Stimulated activated CD8-positive, alpha-beta memory T cell treated with anti-CD3 and anti-CD28 coated beads, Interleukin-4, amount 100 ng/mL, for 48 hours (primary cell): ENCODE data around the gene PDE4D.
A peak's percentile ranks its signal among the peaks of the same experiment; 100 is the strongest.

Experiments used
- DNase-seq: peaks from one replicate; pipeline ENCODE4 v3.0.0-alpha.2; 2020

PDE4D gene

GRCh38 chr5:59054963-59055528 is 838.5 kb downstream of the PDE4D start:
- no peak for DNase-seq

DNA sequence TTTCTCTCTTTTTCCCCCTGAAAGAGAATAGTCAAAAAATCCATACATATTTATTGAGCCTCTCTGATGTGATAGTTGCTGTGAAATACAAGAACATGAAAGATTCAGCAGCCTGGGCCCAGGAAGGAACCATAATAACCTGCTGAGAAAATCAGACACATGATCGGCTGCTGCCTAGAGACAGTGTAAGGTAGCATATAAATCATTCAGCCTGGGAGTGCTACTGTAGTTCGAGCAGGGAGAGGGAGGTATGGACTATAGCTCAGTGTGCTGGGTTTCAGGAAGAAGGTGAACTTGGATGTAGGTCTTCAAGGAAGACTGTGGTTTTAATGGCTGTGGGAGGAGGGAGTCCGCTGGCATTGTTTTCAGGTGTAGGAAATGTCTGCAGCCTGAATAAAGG is 841.6 kb downstream of the PDE4D start:
- DNase-seq, result no peak

- DNase-seq, result no peak
Measured at GRCh38 chr5:59049095-59049494, 844.4 kb downstream of the PDE4D start.

DNA sequence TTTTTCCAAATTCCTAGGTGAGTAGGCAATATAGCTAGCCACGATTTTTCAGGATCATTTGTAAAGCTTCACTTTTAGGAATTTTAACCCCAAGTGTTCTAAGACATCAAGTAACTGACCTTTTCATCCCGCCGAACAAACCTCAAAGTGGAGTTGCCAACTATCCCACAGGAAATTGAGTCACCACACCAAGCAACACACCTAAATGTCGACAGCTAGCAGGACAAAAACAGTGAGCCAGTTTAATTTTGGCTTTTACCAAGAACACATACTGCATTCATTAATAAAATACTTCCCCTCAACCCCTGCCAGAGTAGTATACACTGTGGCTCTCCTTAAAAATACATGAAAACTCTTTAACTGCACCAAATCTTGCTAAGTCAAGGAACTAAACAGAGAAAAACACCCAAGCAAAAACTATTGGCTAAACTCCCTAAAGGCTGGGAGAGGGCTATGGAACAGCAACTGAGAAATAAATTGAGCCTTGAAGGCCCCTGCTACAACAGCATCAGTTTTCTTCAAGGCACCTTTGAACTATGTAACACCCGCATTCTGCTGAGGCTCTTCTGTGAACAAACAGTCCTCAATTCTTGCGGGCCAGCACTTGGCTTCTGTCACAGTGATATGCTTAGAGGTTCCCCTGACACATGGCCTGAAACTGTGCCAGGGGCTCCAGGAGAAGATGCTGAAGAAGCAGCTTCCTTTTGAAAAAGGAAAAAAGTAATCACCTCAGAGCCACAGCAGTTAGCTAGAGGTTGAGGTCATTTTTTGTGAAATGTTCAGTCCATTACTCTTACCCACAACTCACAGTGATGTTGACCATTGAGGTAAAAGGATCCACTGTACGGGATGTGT is 851.1 kb downstream of the PDE4D start:
- DNase-seq, result no peak

GRCh38 chr5:59041355-59041754 is 852.2 kb downstream of the PDE4D start:
- DNase-seq, result no peak

- no peak for DNase-seq
Measured at GRCh38 chr5:59040804-59041201, 852.7 kb downstream of the PDE4D start.

DNA sequence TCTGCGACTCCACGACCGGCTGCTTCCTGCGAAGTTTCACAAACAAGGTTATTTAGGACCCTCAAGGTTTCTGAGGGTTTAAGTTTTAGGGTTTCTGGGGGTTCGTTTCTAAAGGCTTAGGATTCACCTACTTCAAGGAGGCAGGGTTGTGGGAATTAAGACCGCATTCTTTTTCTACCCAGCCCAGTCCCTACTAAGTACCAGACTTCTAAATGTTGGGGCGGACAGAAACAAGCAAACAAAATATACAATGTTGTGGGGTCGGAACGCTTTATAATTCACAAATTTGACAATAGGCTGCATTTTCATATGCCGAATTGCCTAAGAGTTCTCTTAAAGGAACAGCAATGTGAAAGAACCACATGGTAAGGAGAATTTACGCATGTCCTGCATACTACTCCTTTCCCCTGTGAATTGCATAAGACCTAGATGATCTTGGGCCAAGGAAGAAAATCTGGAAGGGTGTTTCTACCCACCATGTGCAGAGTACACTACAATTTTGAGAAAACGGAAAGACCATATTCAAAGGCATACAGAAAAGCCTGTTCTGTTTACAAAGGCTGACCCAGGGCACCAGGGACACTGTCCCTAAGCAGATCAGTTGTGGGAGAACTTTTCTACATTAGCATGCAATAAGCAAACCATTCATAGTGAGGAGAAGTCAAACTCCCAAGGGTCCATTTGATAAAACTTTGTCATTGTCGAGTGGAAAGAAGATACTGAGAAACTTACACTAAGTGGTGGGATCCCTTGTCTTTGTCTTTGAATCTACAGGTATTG is 853.3 kb downstream of the PDE4D start:
- no peak for DNase-seq

DNA sequence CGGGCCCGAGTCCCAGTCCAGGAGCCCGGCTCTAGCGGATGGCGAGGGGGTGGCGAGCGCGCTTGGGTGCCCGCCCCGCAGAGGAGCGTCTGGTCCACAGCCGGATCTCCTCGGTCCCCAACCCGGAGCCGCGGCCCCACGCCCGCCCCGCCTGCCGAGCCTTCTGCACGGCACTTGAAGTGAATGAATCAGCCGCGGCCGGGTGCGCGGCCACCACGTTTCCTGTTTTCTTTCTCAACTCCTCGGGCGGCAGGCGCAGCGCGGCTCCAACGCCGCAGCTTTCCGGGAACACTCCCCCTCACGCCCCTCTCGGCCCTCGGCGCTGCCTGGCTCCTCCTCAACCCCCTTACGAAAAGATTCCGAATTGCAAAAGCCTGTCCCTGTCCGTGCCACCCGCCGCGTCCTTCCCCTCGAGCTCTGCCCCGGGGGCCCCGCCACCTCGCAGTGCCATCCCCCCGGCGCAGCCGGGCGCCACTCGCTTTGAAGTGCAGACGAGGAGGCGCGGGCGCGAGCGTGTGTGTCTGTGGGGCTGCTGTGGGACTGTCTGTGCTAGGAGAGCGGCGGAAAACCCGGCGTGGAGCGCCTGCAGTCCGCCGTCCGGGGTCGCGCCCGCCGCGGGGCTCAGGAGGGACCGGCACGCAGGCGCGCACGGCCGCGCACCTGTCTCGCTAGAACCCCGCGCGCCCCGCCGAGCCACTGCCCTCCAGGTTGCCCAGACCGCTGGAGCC is 854.1 kb downstream of the PDE4D start:
- peak; percentile 91 for DNase-seq

GRCh38 chr5:59038798-59039295 is 854.7 kb downstream of the PDE4D start:
- no peak for DNase-seq

DNA sequence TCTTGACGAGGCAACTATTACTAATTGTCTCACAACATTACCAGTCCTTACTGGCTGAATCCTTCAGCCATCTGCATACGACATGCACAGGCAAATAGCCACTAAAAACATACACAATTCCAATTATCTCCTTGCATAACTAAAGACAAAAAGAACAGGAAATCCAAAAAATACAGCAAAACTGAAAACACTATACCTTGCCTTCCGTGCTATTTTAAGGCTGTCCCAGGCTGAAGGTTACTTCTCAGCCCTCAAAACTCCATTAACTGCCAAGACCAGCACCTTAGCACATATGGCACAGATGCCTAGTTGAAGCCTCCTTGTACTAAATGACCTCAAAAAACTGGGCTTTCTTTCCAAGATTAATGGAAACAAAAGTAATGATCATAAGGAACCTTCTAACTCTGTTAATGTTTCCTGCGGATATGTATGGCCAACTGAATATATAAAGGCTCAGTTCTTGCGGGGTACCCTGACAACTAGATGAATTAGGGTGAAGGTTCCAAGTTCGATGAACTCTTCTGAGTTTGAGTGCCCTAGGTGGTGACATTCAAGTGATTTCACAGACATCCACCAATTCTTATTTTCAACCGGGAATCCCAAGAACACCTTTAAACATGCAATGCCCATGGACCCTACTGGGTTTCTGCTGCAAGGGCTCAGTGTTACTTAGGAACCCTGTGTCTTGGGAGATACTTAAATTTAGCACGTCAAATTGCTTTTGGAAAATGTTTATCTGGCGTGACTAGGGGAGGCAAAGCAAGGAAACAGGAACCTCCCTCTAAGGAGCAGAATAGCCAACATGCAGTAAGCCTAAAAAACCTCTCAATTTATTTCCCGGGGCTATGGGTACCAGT is 855.4 kb downstream of the PDE4D start:
- DNase-seq, result no peak

DNA sequence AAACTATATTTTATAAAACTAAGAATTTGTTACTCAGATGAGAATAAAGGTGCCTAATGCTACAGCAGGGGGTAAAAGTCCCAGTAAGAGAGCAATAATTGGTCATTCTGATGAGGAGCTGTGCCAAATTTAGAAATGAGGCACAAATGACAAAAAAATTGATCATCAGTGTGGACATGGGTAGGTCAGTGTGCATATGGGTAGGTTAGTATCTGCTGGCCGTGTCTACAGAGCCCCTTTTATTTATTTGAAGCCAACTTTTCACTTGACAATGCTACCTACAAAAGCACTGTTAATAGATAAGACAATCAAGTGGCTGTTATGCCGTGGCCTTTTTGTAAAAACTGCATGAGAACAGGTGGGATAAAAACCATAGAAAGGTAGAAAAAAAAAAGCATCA is 856.1 kb downstream of the PDE4D start:
- DNase-seq, result no peak

GRCh38 chr5:59037041-59037440 is 856.5 kb downstream of the PDE4D start:
- no peak for DNase-seq

DNA sequence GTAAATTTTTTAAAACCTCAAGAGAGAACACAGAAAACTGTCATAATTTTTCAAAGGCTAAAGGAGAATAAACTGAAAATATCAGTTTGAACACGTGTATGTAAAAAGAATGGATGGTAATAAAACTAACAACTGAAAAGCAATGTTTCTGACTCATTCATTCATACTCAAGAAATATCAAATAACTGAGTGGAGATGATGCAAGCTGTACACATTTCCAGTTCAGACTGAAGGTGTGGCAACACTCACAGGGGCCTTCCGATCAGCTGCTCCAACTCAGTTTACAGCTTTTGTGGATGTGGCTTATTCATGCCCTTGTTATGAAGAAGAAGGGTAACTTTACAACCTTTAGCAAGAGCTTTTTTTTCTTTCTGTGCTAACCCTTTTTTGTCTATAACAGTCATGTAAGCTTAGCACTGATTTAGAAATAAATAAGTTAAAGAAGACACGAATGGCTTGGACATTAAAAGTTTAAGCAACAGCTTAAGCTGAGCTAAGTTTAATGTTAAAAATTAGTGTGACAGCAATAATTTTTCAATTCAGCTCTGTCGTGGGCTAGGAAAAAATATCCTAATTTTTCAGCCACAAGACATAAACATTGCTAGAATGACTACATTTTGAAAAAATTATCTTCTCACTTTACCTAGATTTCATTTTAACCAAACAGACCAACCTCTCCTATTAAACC is 857.1 kb downstream of the PDE4D start:
- peak; percentile 54 for DNase-seq

DNA sequence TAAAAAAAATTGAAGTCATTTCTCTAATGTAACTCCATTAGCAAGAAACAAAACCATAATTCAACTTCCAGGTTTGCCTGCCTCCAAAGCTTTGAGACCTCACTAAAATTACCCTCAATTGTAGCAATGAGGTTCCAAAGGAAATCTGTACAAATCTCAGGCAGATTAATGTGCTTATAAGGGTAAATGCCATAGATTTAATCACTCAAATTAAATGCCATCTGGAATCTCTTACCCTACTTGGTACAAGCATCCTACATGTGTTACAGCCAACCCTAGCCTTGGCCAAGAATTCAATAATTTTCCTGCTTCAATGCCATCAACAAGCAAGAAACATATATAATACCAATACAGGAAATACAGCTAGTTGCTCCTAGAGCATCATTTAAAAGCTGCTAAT is 857.8 kb downstream of the PDE4D start:
- DNase-seq, result no peak

DNA sequence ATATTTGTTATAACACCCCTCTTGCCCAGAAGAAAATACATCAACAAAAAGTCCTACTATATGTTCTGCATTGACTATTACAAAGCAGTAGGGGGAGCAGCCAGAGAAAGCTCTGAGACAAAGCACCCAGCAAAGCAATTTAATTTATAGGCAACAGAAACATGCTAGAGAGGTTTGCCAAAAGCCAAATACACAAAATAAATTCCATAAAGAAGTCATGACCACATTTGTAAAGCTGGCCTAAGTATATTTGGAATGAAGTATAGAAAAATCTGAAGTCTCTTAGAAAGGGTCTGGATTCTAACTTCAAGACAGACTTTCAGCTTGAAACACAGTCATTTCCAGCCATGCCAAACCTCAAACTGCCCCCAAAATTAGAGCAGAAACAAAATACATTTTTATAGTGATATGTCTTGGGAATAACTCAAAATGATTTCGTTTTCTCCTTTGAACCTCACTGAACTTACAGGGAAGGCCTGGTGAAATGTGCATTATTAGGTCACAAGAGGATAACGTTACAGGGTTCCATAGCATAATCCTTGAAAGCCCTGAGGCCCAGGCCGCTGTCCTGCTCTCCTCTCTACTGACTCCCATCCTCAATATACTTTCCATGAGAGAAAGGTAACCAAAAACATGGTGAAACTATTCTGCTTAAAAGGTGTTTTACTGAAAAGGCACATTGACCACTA is 858.9 kb downstream of the PDE4D start:
- DNase-seq, result no peak

DNA sequence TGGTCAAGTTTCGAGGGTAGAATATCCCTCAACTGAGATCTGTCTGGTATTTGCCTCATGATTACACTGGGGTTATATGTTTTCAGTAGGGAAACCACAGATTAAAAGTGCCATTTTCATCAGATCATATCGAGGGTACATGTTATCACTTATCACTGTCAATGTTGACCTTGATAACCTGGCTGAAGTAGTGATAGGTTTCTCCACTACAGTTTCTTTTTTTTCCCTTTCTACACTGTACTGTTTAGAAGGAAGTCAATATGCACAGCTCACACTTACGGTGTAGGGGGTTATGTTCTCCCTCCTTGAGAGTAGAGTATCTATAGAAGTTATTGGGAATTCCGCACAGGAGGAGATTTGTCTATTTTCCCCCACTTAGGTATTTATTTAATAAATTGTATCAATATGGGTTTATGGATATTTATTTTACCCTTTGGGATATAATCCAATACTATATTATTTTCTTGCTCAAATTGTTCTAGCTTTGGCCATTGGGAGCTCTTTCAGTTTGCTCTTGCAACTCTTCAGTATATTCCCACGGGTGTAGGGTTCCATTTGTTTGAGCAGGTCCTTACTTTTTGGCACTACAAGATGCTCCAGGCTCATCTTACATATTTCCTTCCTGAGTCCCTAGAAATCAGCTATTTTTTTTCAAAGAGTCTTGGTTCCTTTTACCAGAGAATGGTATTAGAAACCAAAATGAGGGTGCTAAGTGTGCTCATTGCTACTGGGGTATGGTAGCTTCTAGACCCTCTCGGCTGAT is 866.2 kb downstream of the PDE4D start:
- DNase-seq, result no peak

DNA sequence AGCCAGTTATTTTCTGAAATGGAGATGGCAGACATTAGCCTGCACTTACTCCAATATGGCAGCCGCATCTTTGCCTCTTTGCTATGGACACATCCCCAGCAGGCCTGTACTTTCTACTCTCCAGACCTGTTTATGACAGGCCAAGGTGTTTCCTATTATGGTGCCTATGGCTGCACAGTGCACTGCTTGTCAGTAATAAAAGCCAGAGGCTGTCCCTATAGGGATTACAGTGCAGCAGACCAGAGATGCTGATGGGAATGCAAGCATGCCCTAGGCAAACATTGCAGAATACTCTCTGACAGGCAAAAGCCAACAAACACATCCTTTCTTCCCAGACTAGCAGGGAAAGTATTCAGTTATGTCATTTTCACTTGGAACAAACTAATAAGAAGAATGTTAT is 867.8 kb downstream of the PDE4D start:
- no peak for DNase-seq

DNA sequence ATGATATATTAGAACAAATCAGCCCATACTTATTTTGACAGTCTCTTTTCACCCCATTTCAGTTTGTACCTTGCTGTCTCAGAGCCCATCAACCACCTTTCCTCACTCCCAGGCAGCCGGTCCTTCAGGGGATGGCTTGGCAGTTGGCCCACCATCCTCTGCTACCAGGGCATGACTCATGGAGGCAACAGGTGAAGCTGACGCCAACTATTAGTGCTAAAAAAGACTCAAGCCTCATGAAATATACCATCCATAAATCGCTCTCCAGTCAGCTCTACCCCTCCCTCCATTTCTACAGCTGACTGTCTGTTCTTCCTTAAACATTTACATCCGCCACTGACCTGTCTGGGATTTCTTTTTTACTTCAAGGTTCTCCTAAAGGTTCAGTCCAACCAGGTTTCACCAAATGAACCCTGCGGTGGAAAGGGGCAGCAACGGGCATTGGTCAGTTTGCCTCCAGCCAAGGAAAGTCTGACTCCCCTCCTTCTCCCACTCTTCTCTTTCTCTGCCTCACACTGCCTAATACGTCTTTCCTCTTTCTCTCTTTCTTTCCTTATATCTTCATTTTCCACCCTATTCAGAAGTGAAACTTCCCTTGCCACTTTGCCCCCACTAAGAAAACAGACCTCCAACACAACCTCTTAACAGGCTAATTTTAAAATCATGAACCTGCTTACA is 871.5 kb downstream of the PDE4D start:
- no peak for DNase-seq

DNA sequence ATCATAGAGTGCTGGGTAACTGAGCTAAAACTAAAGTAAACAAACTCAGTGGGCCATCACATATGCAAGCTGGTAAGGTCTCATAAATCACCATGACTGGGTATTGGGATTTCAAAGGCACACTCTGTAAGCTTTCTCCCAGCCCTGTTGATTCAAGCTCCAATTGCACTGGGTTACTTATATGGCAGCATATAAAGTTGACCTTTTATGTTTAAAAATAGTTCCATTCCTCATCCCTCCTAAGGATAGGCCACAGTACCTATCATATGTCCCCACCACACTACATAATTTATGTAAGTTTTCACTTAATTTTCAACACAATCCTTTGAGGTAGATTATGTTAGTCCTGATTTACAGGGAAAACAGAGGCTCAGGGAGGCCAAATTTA is 872.2 kb downstream of the PDE4D start:
- DNase-seq, result no peak
